Endothelial cell of umbilical vein (primary cell): ENCODE data around the gene SHROOM2. TPM values are rescaled to one million over a fixed set of nuclear protein-coding genes. Genes with fewer than 3 reads are reported as not detected.

Source experiments
- Bru-seq: library from RNA; stranded (reverse); fragments of 400-500 nt; gene quantifications from one replicate; lab custom pipeline; 2021; lab: Mats Ljungman, UMichigan
- BruChase-seq, 2 experiments: library from RNA; stranded (reverse); fragments of 400-500 nt; gene quantifications; one replicate each; lab custom pipeline; 2021; lab: Mats Ljungman, UMichigan
- BruUV-seq: library from RNA; stranded (reverse); fragments of 400-500 nt; replicated peaks from 2 replicates; lab custom pipeline; 2021; lab: Mats Ljungman, UMichigan
- CTCF ChIA-PET: fragments of 300-600, 350-600 bp; sonication (Branson Sonifier 250); formaldehyde crosslinking; loops from one replicate; lab custom pipeline; 2021; ENCODE audit warnings: antibody characterized with exemption, inconsistent platforms; lab: Charles Lee
- POLR2A ChIA-PET: fragments of 300-600, 350-600 bp; sonication (Branson Sonifier 250); formaldehyde crosslinking; loops from one replicate; lab custom pipeline; 2021; ENCODE audit warnings: antibody characterized with exemption, inconsistent platforms; lab: Charles Lee
- DNase-seq: peaks from one replicate; pipeline ENCODE4 v3.0.0-alpha.2; 2011; ENCODE audit warnings: low read depth, low spot score
- FAIRE-seq: peaks from 2 replicates; lab custom pipeline; 2011; peaks lifted over from hg19 to GRCh38; lab: Jason Lieb, UNC
- H2AFZ ChIP-seq: 2 replicates; pipeline ENCODE4 v1.6.0; 2012; ENCODE audit warnings: low read depth, low read length, control low read depth, inconsistent platforms
- H3K27ac ChIP-seq: 2 replicates; pipeline ENCODE4 v1.5.1; 2011; ENCODE audit warnings: low read depth, mild to moderate bottlenecking, control low read depth, low read length, moderate library complexity; ENCODE audit not compliant: insufficient read depth
- H3K27me3 ChIP-seq, 2 experiments: 2 replicates each; pipeline versions ENCODE4 v1.6.0 to v1.6.1; 2011; ENCODE audit warnings: low read length in 2 of 2, mixed read lengths in 1 of 2; ENCODE audit not compliant: control insufficient read depth in 2 of 2, insufficient read depth in 2 of 2
- H3K36me3 ChIP-seq, 2 experiments: 2 replicates in 1 of 2; 3 replicates in 1 of 2; pipeline ENCODE4 v1.5.1; 2011; ENCODE audit warnings: low read length in 2 of 2, mild to moderate bottlenecking in 1 of 2, moderate library complexity in 1 of 2; ENCODE audit not compliant: control insufficient read depth in 2 of 2, insufficient read depth in 2 of 2; ENCODE audit errors: extremely low read depth in 1 of 2
- H3K4me1 ChIP-seq: 3 replicates; pipeline ENCODE4 v1.5.1; 2011; ENCODE audit warnings: mild to moderate bottlenecking, low read length; ENCODE audit not compliant: control insufficient read depth, insufficient read depth; ENCODE audit errors: extremely low read depth
- H3K4me2 ChIP-seq: 2 replicates; pipeline ENCODE4 v1.6.1; 2011; ENCODE audit warnings: low read length, control low read depth, mixed read lengths; ENCODE audit not compliant: insufficient read depth
- H3K4me3 ChIP-seq, 3 experiments: fragments of 200-600 bp in 1 of 3; sonication (generic), shearing (Covaris generic) in 1 of 3; replicated peaks in 1 of 3; 2 replicates each; pipeline ENCODE4 v1.5.1; 2011 to 2016; ENCODE audit warnings: control low read depth in 3 of 3, low read length in 3 of 3, mild to moderate bottlenecking in 2 of 3, inconsistent platforms in 1 of 3, low read depth in 1 of 3, moderate library complexity in 1 of 3; ENCODE audit not compliant: insufficient read depth in 1 of 3
- H3K79me2 ChIP-seq: 2 replicates; pipeline ENCODE4 v1.6.0; 2012; ENCODE audit warnings: low read length, inconsistent platforms; ENCODE audit not compliant: control insufficient read depth, insufficient read depth
- H3K9ac ChIP-seq: replicated peaks from 2 replicates; pipeline ENCODE3; 2011; ENCODE audit warnings: low read length, control low read depth; ENCODE audit not compliant: insufficient read depth; ENCODE audit errors: extremely low read depth
- H3K9me1 ChIP-seq: replicated peaks from 3 replicates; pipeline ENCODE4 v1.6.0; 2011; ENCODE audit warnings: mild to moderate bottlenecking, low read length; ENCODE audit not compliant: control insufficient read depth, insufficient read depth; ENCODE audit errors: extremely low read depth
- H3K9me3 ChIP-seq: replicated peaks from 2 replicates; pipeline ENCODE4 v1.5.1; 2012; ENCODE audit warnings: low read length, inconsistent platforms; ENCODE audit not compliant: control insufficient read depth, insufficient read depth
- H4K20me1 ChIP-seq: replicated peaks from 2 replicates; pipeline ENCODE3; 2011; ENCODE audit warnings: mild to moderate bottlenecking, low read length; ENCODE audit not compliant: control insufficient read depth, insufficient read depth; ENCODE audit errors: extremely low read depth
- CTCF ChIP-seq, 2 donors: IDR thresholded peaks; 1 replicate in 1 of 2; 2 replicates in 1 of 2; pipeline ENCODE4 v1.5.1; 2011; ENCODE audit warnings: low read length in 2 of 2, mild to moderate bottlenecking in 2 of 2, moderate library complexity in 2 of 2, control low read depth in 1 of 2, inconsistent platforms in 1 of 2, low read depth in 1 of 2; ENCODE audit not compliant: insufficient read depth in 1 of 2; ENCODE audit errors: extremely low read depth in 1 of 2
- GATA2 ChIP-seq: IDR thresholded peaks from 2 replicates; pipeline ENCODE4 v1.7.0; 2011; ENCODE audit warnings: low read depth, mild to moderate bottlenecking, moderate library complexity, mixed read lengths, low read length; ENCODE audit not compliant: insufficient read length, insufficient read depth
- JUN ChIP-seq: IDR thresholded peaks from 2 replicates; pipeline ENCODE4 v1.6.1; 2011; ENCODE audit warnings: borderline replicate concordance, low read depth; ENCODE audit not compliant: insufficient read length, insufficient read depth
- POLR2A ChIP-seq: IDR thresholded peaks from 2 replicates; pipeline ENCODE4 v1.6.1; 2012; ENCODE audit warnings: low read depth, mild to moderate bottlenecking, control low read depth, low read length
- POLR2AphosphoS5 ChIP-seq: IDR thresholded peaks from 2 replicates; pipeline ENCODE4 v1.6.1; 2012; ENCODE audit warnings: low read depth, mild to moderate bottlenecking, control low read depth, low read length, moderate library complexity; ENCODE audit not compliant: insufficient read depth
- dilution Hi-C: fragments of 300-500 bp; cut with MboI; formaldehyde crosslinking; loops from one replicate; pipeline ENCODE4 v1.15.0; 2019; ENCODE audit warnings: low sequenced_read_pairs; ENCODE audit not compliant: extremely low pct_ligation_motif_present
- intact Hi-C: fragments of 100-400 bp; cut with micrococcal nuclease; formaldehyde crosslinking; loops from one replicate; pipeline ENCODE4 v1.10.0; 2022
- long read RNA-seq: library from polyadenylated mRNA; stranded (forward); transcript quantifications from one replicate; pipeline ENCODE4 v2.0.0, GENCODE V29; 2021
- polyA minus RNA-seq, 3 experiments: library from RNA; depleted of rRNA, polyadenylated mRNA; stranded (reverse); fragments of >200 nt; gene quantifications; 1 replicate in 1 of 3; 2 replicates in 2 of 3; pipeline ENCODE4 v1.2.3, GENCODE V29; 2011
- polyA plus RNA-seq, 4 experiments: library from polyadenylated mRNA; depleted of rRNA in 3 of 4; stranded (reverse) in 3 of 4; unstranded in 1 of 4; fragments of >200 nt; gene quantifications; 2 replicates each; pipeline versions ENCODE4 v1.2.1 to v1.2.3, GENCODE V29; 2011 to 2012; ENCODE audit warnings: missing spikeins in 1 of 4
- total RNA-seq: library from RNA; stranded (reverse); gene quantifications from 2 replicates; pipeline ENCODE4 v1.2.3, GENCODE V29; 2021

Gene SHROOM2
- 10.4 and 11.8 TPM in 2 replicates for total RNA-seq
- polyA plus RNA-seq: 3.7 and 3.8 TPM in 2 replicates
- polyA plus RNA-seq (2011; cell fraction: cytosol; rRNA removed): 4.0 and 4.2 TPM in 2 replicates
- polyA plus RNA-seq (2011; cell fraction: nucleus; rRNA removed): 8.2 and 9.5 TPM in 2 replicates
- 7.1 and 7.9 TPM in 2 replicates for polyA plus RNA-seq (2012)
- 6.6 and 6.9 TPM in 2 replicates for polyA minus RNA-seq
- polyA minus RNA-seq (2011; cell fraction: cytosol; rRNA and poly(A)+ RNA removed): not detected
- polyA minus RNA-seq (2011; cell fraction: nucleus; rRNA and poly(A)+ RNA removed): 9.2 and 10.8 TPM in 2 replicates
- percentile 62 among the genes with signal in this experiment for Bru-seq, nascent RNA
- percentile 61 among the genes with signal in this experiment for BruChase-seq, experiment 1, labeled RNA remaining after a 6-hour chase
- percentile 60 among the genes with signal in this experiment for BruChase-seq, experiment 2, labeled RNA remaining after a 2-hour chase
- long read RNA-seq, partial matches to known transcripts: 2 of 5 reads
- long read RNA-seq, other reads (novel, unspliced or antisense): 3 of 5 reads

GRCh38 chrX:9785944-9786797 is at the start of gene SHROOM2:
SHROOM2 (plus strand) TSS chrX:9786429; CDS start chrX:9786546, 117 bp downstream.
- H4K20me1 ChIP-seq: no peaks in the 10 kb centered on the region
- POLR2A ChIA-PET: interaction anchor here (0.6 kb wide), 1 partner anchor 204 kb away, joined by 4 read pairs; no protein-coding TSS in a partner anchor

More at GRCh38 chrX:9785944-9786797, at the start of gene SHROOM2:
- Histone ChIP-seq H3K27me3 (no peaks in the 10 kb centered on the region), H2AFZ (peak within 1 kb of the TSS; percentile 24), H3K9ac (peak within 1 kb of the TSS; percentile 78), H3K4me3 (peak within 1 kb of the TSS; percentile 18 to 83 (median 73)), H3K27ac (peak within 1 kb of the TSS; percentile 35), H3K9me3 (no peaks in the 10 kb centered on the region), H3K79me2 (peaks cover 22% of the 10 kb centered on the region), H3K9me1 (no peaks in the 10 kb centered on the region), H3K4me2 (peak within 1 kb of the TSS; percentile 93), H3K4me1 (peaks cover 9% of the 10 kb centered on the region), H3K36me3 (no peaks in the 10 kb centered on the region)
- TF ChIP-seq POLR2AphosphoS5 (no peak), GATA2 (no peak), CTCF (IDR thresholded peaks at IDR 0.05; ENCODE audit: extremely low read depth in 1 of 2, insufficient read depth in 1 of 2, low read depth in 1 of 2, low read length in 2 of 2) (no peak), JUN (no peak), POLR2A (no peak)
- DNase-seq (no peak), FAIRE-seq (no peak)
- intact Hi-C loops (loop anchor here (2.0 to 5.0 kb wide), 3 partner anchors 15 to 86 kb away; no protein-coding TSS in a partner anchor), dilution Hi-C loops (no loop called here)
- BruUV-seq: no TSS peak
- CTCF ChIA-PET: interaction anchor here (0.8 to 1.1 kb wide), 2 partner anchors 77 to 96 kb away, joined by 3 read pairs; no protein-coding TSS in a partner anchor
